HL-60/S4 treated with retinoic acid at 250 ng/mL for 4 days and 3 days (cell line): ENCODE data around the gene ABLIM2.

ENCODE experiments used
- in situ Hi-C: fragments of 300-500 bp; cut with MboI; formaldehyde crosslinking; loops from 2 replicates; pipeline ENCODE4 v1.7.0; 2022; ENCODE audit warnings: low sequenced_read_pairs

The ABLIM2 gene

GRCh38 chr4:8125526-8126056 is 33.0 kb downstream of the ABLIM2 start:
- in situ Hi-C loops = no loop called here

GRCh38 chr4:8123870-8124269 is 34.7 kb downstream of the ABLIM2 start:
- in situ Hi-C loops = no loop called here

GRCh38 chr4:8123389-8123788 is 35.2 kb downstream of the ABLIM2 start:
- in situ Hi-C loops = no loop called here

GRCh38 chr4:8122746-8123145 is 35.9 kb downstream of the ABLIM2 start:
- in situ Hi-C loops = no loop called here

- in situ Hi-C loops = no loop called here
Observed at GRCh38 chr4:8121292-8122015, 37.2 kb downstream of the ABLIM2 start.

- in situ Hi-C loops = no loop called here
Observed at GRCh38 chr4:8120501-8120900, 38.1 kb downstream of the ABLIM2 start.

- in situ Hi-C loops = no loop called here
Observed at GRCh38 chr4:8119877-8120276, 38.7 kb downstream of the ABLIM2 start.

GRCh38 chr4:8118531-8118930 is 40.1 kb downstream of the ABLIM2 start:
- in situ Hi-C loops = no loop called here

GRCh38 chr4:8118035-8118434 is 40.6 kb downstream of the ABLIM2 start:
- in situ Hi-C loops = no loop called here

- in situ Hi-C loops = no loop called here
Observed at GRCh38 chr4:8117278-8117682, 41.3 kb downstream of the ABLIM2 start.

- in situ Hi-C loops = no loop called here
Observed at GRCh38 chr4:8115916-8116315, 42.7 kb downstream of the ABLIM2 start.

GRCh38 chr4:8115203-8115520 is 43.5 kb downstream of the ABLIM2 start:
- in situ Hi-C loops = no loop called here

- in situ Hi-C loops = no loop called here
Observed at GRCh38 chr4:8114456-8115202, 44.0 kb downstream of the ABLIM2 start.

GRCh38 chr4:8113611-8114377 is 44.8 kb downstream of the ABLIM2 start:
- in situ Hi-C loops = no loop called here

GRCh38 chr4:8112672-8113071 is 45.9 kb downstream of the ABLIM2 start:
- in situ Hi-C loops = no loop called here

GRCh38 chr4:8112036-8112576 is 46.5 kb downstream of the ABLIM2 start:
- in situ Hi-C loops = no loop called here

GRCh38 chr4:8110071-8110986 is 48.3 kb downstream of the ABLIM2 start:
- in situ Hi-C loops = no loop called here

GRCh38 chr4:8109406-8110065 is 49.1 kb downstream of the ABLIM2 start:
- in situ Hi-C loops = no loop called here

- in situ Hi-C loops = no loop called here
Observed at GRCh38 chr4:8108991-8109390, 49.6 kb downstream of the ABLIM2 start.

GRCh38 chr4:8108261-8108660 is 50.4 kb downstream of the ABLIM2 start:
- in situ Hi-C loops = no loop called here
